T1000 (cell line): Measurements from ENCODE around the gene NT5C.
"Not testable (repeated sequence)": the region's sequence is repeated elsewhere in the genome, so short reads cannot be mapped to it uniquely, and the experiment has no call there.

ENCODE experiments used
- DNase-seq: peaks from one replicate; lab custom pipeline; 2025; ENCODE audit warnings: mixed read lengths; lab: John Stamatoyannopoulos, UW

The NT5C gene

GRCh38 chr17:75144816-75145512 lies 13.4 kb upstream of the NT5C start:
- DNase-seq: no peak

GRCh38 chr17:75142236-75142971 lies 10.9 kb upstream of the NT5C start:
- DNase-seq: no peak

GRCh38 chr17:75138519-75138918 lies 7.0 kb upstream of the NT5C start:
- DNase-seq: no peak

GRCh38 chr17:75137762-75138161 lies 6.2 kb upstream of the NT5C start:
- not testable (repeated sequence) for DNase-seq

GRCh38 chr17:75135946-75136345 lies 4.4 kb upstream of the NT5C start:
- no peak for DNase-seq

- no peak for DNase-seq
Observed at GRCh38 chr17:75135452-75135851, 3.9 kb upstream of the NT5C start.

- not testable (repeated sequence) for DNase-seq
Observed at GRCh38 chr17:75133607-75134347, 2.2 kb upstream of the NT5C start.

- no peak for DNase-seq
Observed at GRCh38 chr17:75133001-75133400, 1.5 kb upstream of the NT5C start.

- not testable (repeated sequence) for DNase-seq
Observed at GRCh38 chr17:75132018-75133000, 767 bp upstream of the NT5C start.

GRCh38 chr17:75130632-75131277 lies 787 bp downstream of the NT5C start:
- peak; percentile 47 for DNase-seq

GRCh38 chr17:75130059-75130631 lies 1.4 kb downstream of the NT5C start:
- no peak for DNase-seq

- DNase-seq: no peak
Observed at GRCh38 chr17:75129576-75129975, 2.0 kb downstream of the NT5C start.

- no peak for DNase-seq
Observed at GRCh38 chr17:75128694-75129505, 2.6 kb downstream of the NT5C start.

GRCh38 chr17:75127936-75128335 lies 3.6 kb downstream of the NT5C start:
- DNase-seq: not testable (repeated sequence)

GRCh38 chr17:75126954-75127353 lies 4.6 kb downstream of the NT5C start:
- DNase-seq: no peak

- DNase-seq: no peak
Observed at GRCh38 chr17:75125984-75126383, 5.6 kb downstream of the NT5C start.

- no peak for DNase-seq
Observed at GRCh38 chr17:75124819-75125162, 6.8 kb downstream of the NT5C start.

GRCh38 chr17:75124041-75124818 lies 7.3 kb downstream of the NT5C start:
- DNase-seq: peak; percentile 92

GRCh38 chr17:75118307-75118706 lies 13.2 kb downstream of the NT5C start:
- no peak for DNase-seq
